Naive thymus-derived CD4-positive, alpha-beta T cell (primary cell): ENCODE measurements around the gene RPS3. TPM values are rescaled to one million over a fixed set of nuclear protein-coding genes. Genes with fewer than 3 reads are reported as not detected.

Source experiments
- ATAC-seq: fragments of 150-1000 bp; cut with Tn5 transposase; 2 replicates; pipeline ENCODE4 v1.10.0; 2021; ENCODE audit warnings: mild to moderate bottlenecking, moderate library complexity
- CTCF ChIA-PET: fragments of 350-600 bp; sonication (Branson Sonifier 250); formaldehyde crosslinking; loops from one replicate; lab custom pipeline; 2021; ENCODE audit warnings: antibody characterized with exemption; lab: Charles Lee
- POLR2A ChIA-PET: fragments of 350-600 bp; sonication (Branson Sonifier 250); formaldehyde crosslinking; loops from one replicate; lab custom pipeline; 2021; ENCODE audit warnings: antibody characterized with exemption, inconsistent platforms; lab: Charles Lee
- DNase-seq, 9 donors: peaks; one replicate each; pipeline versions ENCODE4 v3.0.0 to v3.0.0-alpha.2; 2020 to 2022; ENCODE audit warnings: mixed read lengths in 1 of 9
- H3K27ac ChIP-seq: one replicate; pipeline ENCODE4 v1.7.0; 2013; ENCODE audit warnings: mild to moderate bottlenecking, low read depth, low read length, moderate library complexity
- H3K27me3 ChIP-seq, 2 donors: one replicate each; pipeline ENCODE4 v1.7.0; 2013; ENCODE audit warnings: low read length in 2 of 2, mild to moderate bottlenecking in 2 of 2, moderate library complexity in 2 of 2; ENCODE audit not compliant: control insufficient read depth in 2 of 2, insufficient read depth in 2 of 2
- H3K36me3 ChIP-seq, 3 experiments: 1 replicate in 2 of 3; 2 replicates in 1 of 3; pipeline ENCODE4 v1.7.0; 2013; ENCODE audit warnings: low read length in 3 of 3, mild to moderate bottlenecking in 3 of 3, moderate library complexity in 1 of 3; ENCODE audit not compliant: insufficient read depth in 3 of 3, control insufficient read depth in 2 of 3
- H3K4me1 ChIP-seq, 2 donors: one replicate each; pipeline ENCODE4 v1.7.0; 2013; ENCODE audit warnings: low read length in 2 of 2, mild to moderate bottlenecking in 2 of 2, moderate library complexity in 1 of 2; ENCODE audit not compliant: control insufficient read depth in 2 of 2, insufficient read depth in 2 of 2
- H3K4me3 ChIP-seq: 2 replicates; pipeline ENCODE4 v1.7.0; 2013; ENCODE audit warnings: mild to moderate bottlenecking, low read length
- H3K9me3 ChIP-seq, 3 experiments: 1 replicate in 2 of 3; 2 replicates in 1 of 3; pipeline ENCODE4 v1.7.0; 2013; ENCODE audit warnings: low read length in 3 of 3; ENCODE audit not compliant: control insufficient read depth in 2 of 3
- H3K27ac Mint-ChIP-seq, 9 donors: one replicate each; pipeline ENCODE4 v1.8.0; 2020 to 2022; ENCODE audit warnings: mixed read lengths in 9 of 9, mild to moderate bottlenecking in 8 of 9, moderate library complexity in 5 of 9, inconsistent platforms in 2 of 9
- H3K27me3 Mint-ChIP-seq, 5 donors: one replicate each; pipeline ENCODE4 v1.8.0; 2021 to 2022; ENCODE audit warnings: mixed read lengths in 5 of 5, mild to moderate bottlenecking in 1 of 5
- H3K36me3 Mint-ChIP-seq, 5 donors: one replicate each; pipeline ENCODE4 v1.8.0; 2020 to 2022; ENCODE audit warnings: mixed read lengths in 5 of 5, mild to moderate bottlenecking in 3 of 5, inconsistent platforms in 1 of 5
- H3K4me1 Mint-ChIP-seq, 7 donors: one replicate each; pipeline ENCODE4 v1.8.0; 2020 to 2022; ENCODE audit warnings: mixed read lengths in 7 of 7, mild to moderate bottlenecking in 3 of 7, inconsistent platforms in 1 of 7
- H3K4me3 Mint-ChIP-seq, 10 donors: one replicate each; pipeline ENCODE4 v1.8.0; 2020 to 2022; ENCODE audit warnings: mild to moderate bottlenecking in 10 of 10, mixed read lengths in 10 of 10, moderate library complexity in 6 of 10, inconsistent platforms in 2 of 10
- H3K9me3 Mint-ChIP-seq, 11 donors: one replicate each; pipeline ENCODE4 v1.8.0; 2020 to 2022; ENCODE audit warnings: mixed read lengths in 11 of 11, mild to moderate bottlenecking in 4 of 11, inconsistent platforms in 1 of 11, moderate library complexity in 1 of 11
- intact Hi-C, 2 donors: fragments of 100-400 bp; cut with micrococcal nuclease; formaldehyde crosslinking; loops; one replicate each; pipeline ENCODE4 v1.15.1; 2023
- polyA plus RNA-seq, 2 donors: library from polyadenylated mRNA; unstranded; fragments of 300-500 nt; fragmentation: Illumina TruSeq; gene quantifications; one replicate each; pipeline ENCODE4 v1.2.3, GENCODE V29; 2021
- total RNA-seq, 6 experiments: library from RNA in 5 of 6; stranded (reverse) in 5 of 6; gene quantifications; 1 replicate in 5 of 6; 2 replicates in 1 of 6; pipeline ENCODE4 v1.2.3 and lab custom pipeline; 2021 to 2026

The RPS3 gene
- total and polyA plus RNA-seq, 7 experiments from 2014 or later, result 3,135 to 7,167 (median 5,170) TPM

DNA sequence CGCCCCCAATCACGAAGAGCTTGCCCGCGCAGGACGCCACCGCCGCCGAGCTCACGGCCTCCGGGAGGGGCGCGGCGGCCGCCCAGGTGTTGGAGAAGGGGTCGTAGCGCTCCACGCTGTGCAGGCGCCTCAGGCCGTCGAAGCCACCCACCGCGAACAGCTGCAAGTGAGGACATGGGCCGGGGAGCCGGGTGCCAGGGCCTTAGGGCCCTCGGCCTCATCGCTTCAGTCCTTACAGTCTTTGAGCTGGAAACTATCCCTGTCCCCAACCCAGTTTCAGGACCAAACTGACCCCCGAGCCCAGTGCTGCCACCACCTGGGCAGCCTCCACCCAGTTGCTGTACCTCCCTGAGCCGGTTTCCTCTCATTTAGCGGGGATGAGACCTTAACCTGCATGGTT, 26.1 kb downstream of the RPS3 start:
- CTCF ChIA-PET, result interaction anchor here (0.6 to 1.4 kb wide), 2 partner anchors 50 to 107 kb away, joined by 4 read pairs; no protein-coding TSS in a partner anchor
- POLR2A ChIA-PET, result no interaction called here
- H3K27me3 Mint-ChIP-seq, result peaks cover 8 to 23% (median 9%) of the 10 kb centered on the region in 5 donors
- H3K36me3 Mint-ChIP-seq, result peaks cover 0 to 9% (median 0%) of the 10 kb centered on the region in 5 donors
- H3K9me3 Mint-ChIP-seq, result peaks cover 0 to 7% (median 2%) of the 10 kb centered on the region in 11 donors
- no peak overlapping the region for H3K4me3 Mint-ChIP-seq
- H3K27ac Mint-ChIP-seq, result no peak overlapping the region
- H3K4me3 ChIP-seq, result no peak overlapping the region
- H3K4me1 Mint-ChIP-seq, result peaks cover 9 to 20% (median 14%) of the 10 kb centered on the region in 7 donors
- H3K27me3 ChIP-seq, result no peaks in the 10 kb centered on the region
- H3K36me3 ChIP-seq, result peaks cover 0 to 20% (median 0%) of the 10 kb centered on the region in 3 experiments
- peaks cover 0 to 4% (median 0%) of the 10 kb centered on the region in 3 experiments for H3K9me3 ChIP-seq
- H3K4me1 ChIP-seq, result peaks cover 4 to 5% of the 10 kb centered on the region in 2 donors
- no peak overlapping the region for H3K27ac ChIP-seq
- no peak for ATAC-seq
- DNase-seq, result no peak
- intact Hi-C loops, result no loop called here

DNA sequence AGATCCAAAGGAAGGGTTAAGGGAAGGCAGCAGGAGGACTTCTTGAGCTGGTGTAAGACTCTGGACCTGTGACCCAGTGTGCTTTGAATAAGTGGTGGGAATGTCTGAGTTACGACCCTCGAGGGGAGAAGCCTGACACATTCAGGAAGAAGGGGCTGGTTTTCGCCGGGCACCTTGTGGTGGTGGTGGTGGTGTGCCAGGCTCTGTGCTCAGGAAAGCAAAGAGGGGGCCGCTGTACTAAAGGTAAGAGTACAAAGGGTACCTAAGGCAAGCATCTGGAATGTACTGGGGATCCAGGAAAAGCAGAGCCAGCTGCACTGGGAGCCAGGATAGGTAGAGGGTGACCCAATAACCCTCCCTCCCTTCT, 27.4 kb downstream of the RPS3 start:
- intact Hi-C loops, result no loop called here
- H3K4me1 Mint-ChIP-seq, result peaks cover 17 to 31% (median 22%) of the 10 kb centered on the region in 7 donors
- H3K9me3 Mint-ChIP-seq, result peaks cover 0 to 7% (median 3%) of the 10 kb centered on the region in 11 donors
- peaks cover 0 to 4% (median 0%) of the 10 kb centered on the region in 3 experiments for H3K9me3 ChIP-seq
- no peak for DNase-seq
- ChIA-PET CTCF (interaction anchor here (1.4 kb wide), 1 partner anchor 106 kb away, joined by 4 read pairs; no protein-coding TSS in a partner anchor), POLR2A (no interaction called here)
- peaks cover 10 to 12% of the 10 kb centered on the region in 2 donors for H3K4me1 ChIP-seq
- peaks cover 0 to 4% of the 10 kb centered on the region in 2 donors for H3K27me3 ChIP-seq
- no peak overlapping the region for H3K4me3 ChIP-seq
- H3K27me3 Mint-ChIP-seq, result peaks cover 17 to 36% (median 21%) of the 10 kb centered on the region in 5 donors
- H3K27ac Mint-ChIP-seq, result no peak overlapping the region
- H3K4me3 Mint-ChIP-seq, result no peak overlapping the region
- peaks cover 0 to 11% (median 0%) of the 10 kb centered on the region in 5 donors for H3K36me3 Mint-ChIP-seq
- peaks cover 0 to 20% (median 0%) of the 10 kb centered on the region in 3 experiments for H3K36me3 ChIP-seq
- no peak overlapping the region for H3K27ac ChIP-seq
- ATAC-seq, result no peak

DNA sequence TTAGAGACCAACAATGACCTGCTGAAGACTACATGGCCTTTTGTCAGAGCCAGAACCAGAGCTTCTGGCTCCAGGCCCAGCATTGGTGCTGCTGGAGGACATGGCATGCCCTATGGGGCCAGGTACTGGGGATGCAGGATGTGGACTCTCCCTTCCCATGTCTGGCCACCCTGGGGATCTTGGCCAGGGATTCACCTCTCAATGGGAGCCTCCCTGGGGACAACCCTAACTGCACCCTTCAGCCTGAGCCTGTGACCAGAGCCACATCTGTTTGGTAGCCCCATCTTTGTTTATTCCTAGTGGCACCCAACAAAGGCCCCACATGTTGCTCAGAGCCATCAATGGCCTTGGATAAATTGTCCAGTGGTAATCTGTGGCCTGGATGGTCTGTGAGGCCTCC, 27.9 kb downstream of the RPS3 start:
- no peak overlapping the region for H3K4me3 ChIP-seq
- peaks cover 10 to 12% of the 10 kb centered on the region in 2 donors for H3K4me1 ChIP-seq
- Mint-ChIP-seq H3K4me1 (peaks cover 17 to 31% (median 22%) of the 10 kb centered on the region in 7 donors), H3K36me3 (peaks cover 0 to 11% (median 0%) of the 10 kb centered on the region in 5 donors), H3K27me3 (peaks cover 22 to 40% (median 22%) of the 10 kb centered on the region in 5 donors), H3K27ac (no peak overlapping the region), H3K4me3 (no peak overlapping the region), H3K9me3 (peaks cover 0 to 7% (median 3%) of the 10 kb centered on the region in 11 donors)
- peaks cover 4 to 5% of the 10 kb centered on the region in 2 donors for H3K27me3 ChIP-seq
- H3K27ac ChIP-seq, result no peak overlapping the region
- no peak for ATAC-seq
- H3K9me3 ChIP-seq, result peaks cover 0 to 4% (median 0%) of the 10 kb centered on the region in 3 experiments
- POLR2A ChIA-PET, result no interaction called here
- DNase-seq, result no peak
- CTCF ChIA-PET, result no interaction called here
- intact Hi-C loops, result no loop called here
- H3K36me3 ChIP-seq, result peaks cover 0 to 18% (median 0%) of the 10 kb centered on the region in 3 experiments

DNA sequence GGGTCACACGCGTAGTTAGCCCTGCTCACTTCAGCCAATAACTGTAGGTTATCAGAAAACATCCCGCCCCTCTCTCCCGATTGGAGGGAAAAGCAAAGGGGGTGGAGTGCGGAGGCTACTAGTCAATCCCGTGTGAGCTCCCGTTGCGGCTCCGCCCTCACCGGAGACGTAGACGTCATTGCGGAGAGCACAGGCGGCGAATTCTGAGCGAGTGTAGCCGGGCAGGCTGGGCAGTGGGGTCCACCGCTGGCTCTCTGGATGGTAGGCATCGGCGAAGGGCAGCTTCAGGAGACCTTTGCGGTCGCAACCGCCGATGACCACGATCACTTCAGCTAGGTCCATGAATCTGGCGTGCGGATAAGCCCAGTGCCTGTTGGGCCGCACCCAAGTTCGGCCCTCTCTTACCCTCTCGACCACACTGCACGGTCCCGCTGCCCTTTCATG, 29.0 kb downstream of the RPS3 start:
- peaks cover 0 to 7% (median 0%) of the 10 kb centered on the region in 3 experiments for H3K36me3 ChIP-seq
- H3K4me3 ChIP-seq, result peak overlapping the region; percentile 19
- POLR2A ChIA-PET, result no interaction called here
- Mint-ChIP-seq H3K4me1 (peaks cover 17 to 31% (median 22%) of the 10 kb centered on the region in 7 donors), H3K27me3 (peaks cover 31 to 52% (median 33%) of the 10 kb centered on the region in 5 donors), H3K36me3 (peaks cover 0 to 11% (median 0%) of the 10 kb centered on the region in 5 donors), H3K4me3 (peak overlapping the region; percentile 51 to 87 (median 78)), H3K27ac (peak overlapping the region in 4 of 9 donors; percentile 22 to 81 (median 27)), H3K9me3 (peaks cover 0 to 7% (median 3%) of the 10 kb centered on the region in 11 donors)
- H3K9me3 ChIP-seq, result peaks cover 0 to 4% (median 0%) of the 10 kb centered on the region in 3 experiments
- peak; percentile 38 to 72 (median 55) for DNase-seq
- H3K27ac ChIP-seq, result no peak overlapping the region
- intact Hi-C loops, result no loop called here
- H3K27me3 ChIP-seq, result peaks cover 4 to 5% of the 10 kb centered on the region in 2 donors
- H3K4me1 ChIP-seq, result peaks cover 10 to 12% of the 10 kb centered on the region in 2 donors
- peak; percentile 80 for ATAC-seq
- CTCF ChIA-PET, result interaction anchor here (0.6 to 1.3 kb wide), 3 partner anchors 15 to 103 kb away, joined by 3 to 6 read pairs (median 6); no protein-coding TSS in a partner anchor

DNA sequence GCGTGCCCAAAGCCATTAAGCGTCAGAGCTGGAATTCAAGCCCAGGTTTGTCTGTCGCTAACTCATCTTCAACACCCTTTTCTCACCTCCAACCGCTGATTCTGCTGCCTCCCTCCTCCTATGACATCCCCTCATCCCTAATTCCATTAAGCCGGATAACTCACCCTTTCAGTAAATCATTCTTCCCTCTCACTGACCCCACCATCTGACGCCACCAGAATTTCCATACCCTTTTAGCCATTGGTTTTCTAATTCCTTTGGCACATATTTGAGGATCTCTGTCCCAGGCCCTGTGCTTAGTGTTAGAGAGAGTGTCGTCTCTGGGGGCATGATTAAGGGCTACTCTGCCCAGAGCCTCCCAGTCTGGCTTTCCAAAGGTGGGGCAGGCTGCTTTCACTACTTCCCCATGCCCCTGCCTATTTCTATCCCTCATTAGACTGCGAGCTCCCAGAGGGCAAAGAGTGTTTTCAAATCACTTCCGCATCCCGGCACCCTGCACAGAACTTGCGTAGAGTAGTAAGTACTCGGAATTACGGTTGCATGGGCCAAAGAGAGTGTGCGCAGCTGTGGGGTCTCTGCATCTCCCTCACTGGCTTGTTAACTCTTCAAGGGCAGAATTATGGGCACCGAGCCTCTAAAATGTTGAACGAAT, 29.8 kb downstream of the RPS3 start:
- Mint-ChIP-seq H3K4me1 (peaks cover 17 to 31% (median 22%) of the 10 kb centered on the region in 7 donors), H3K4me3 (peak overlapping the region; percentile 70 to 87 (median 78)), H3K9me3 (peaks cover 0 to 7% (median 3%) of the 10 kb centered on the region in 11 donors), H3K27me3 (peaks cover 34 to 56% (median 39%) of the 10 kb centered on the region in 5 donors), H3K36me3 (peaks cover 0 to 11% (median 0%) of the 10 kb centered on the region in 5 donors), H3K27ac (peak overlapping the region in 7 of 9 donors; percentile 51 to 84 (median 67))
- Histone ChIP-seq H3K27ac (no peak overlapping the region), H3K4me1 (peaks cover 10 to 12% of the 10 kb centered on the region in 2 donors), H3K4me3 (no peak overlapping the region), H3K27me3 (peaks cover 4 to 5% of the 10 kb centered on the region in 2 donors), H3K9me3 (peaks cover 0 to 4% (median 0%) of the 10 kb centered on the region in 3 experiments), H3K36me3 (no peaks in the 10 kb centered on the region)
- ATAC-seq (no peak), DNase-seq (no peak)
- ChIA-PET POLR2A (interaction anchor here (0.9 to 1.5 kb wide), 5 partner anchors 8 to 154 kb away, joined by 3 read pairs; partner anchors contain the start of gene GDPD5), CTCF (interaction anchor here (1.1 to 1.4 kb wide), 3 partner anchors 15 to 41 kb away, joined by 3 to 6 read pairs (median 4); no protein-coding TSS in a partner anchor)
- intact Hi-C loops, result no loop called here

DNA sequence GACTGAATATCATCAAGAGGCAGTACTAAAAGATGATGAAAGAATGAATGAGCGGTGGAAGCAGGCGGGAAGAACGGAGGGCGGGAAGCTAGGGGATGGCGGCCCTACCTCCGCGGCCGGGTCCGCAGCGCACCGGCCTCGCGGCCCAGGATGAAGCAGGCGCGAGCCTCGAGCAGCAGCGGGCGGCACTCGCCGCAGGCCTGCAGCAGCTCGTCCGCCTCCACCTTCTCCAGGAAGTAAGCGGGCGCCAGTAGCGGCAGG, 30.3 kb downstream of the RPS3 start:
- Mint-ChIP-seq H3K4me3 (peak overlapping the region; percentile 70 to 87 (median 78)), H3K27me3 (peaks cover 34 to 56% (median 42%) of the 10 kb centered on the region in 5 donors), H3K9me3 (peaks cover 0 to 7% (median 3%) of the 10 kb centered on the region in 11 donors), H3K27ac (peak overlapping the region in 6 of 9 donors; percentile 56 to 84 (median 70)), H3K4me1 (peaks cover 17 to 31% (median 22%) of the 10 kb centered on the region in 7 donors), H3K36me3 (peaks cover 0 to 11% (median 0%) of the 10 kb centered on the region in 5 donors)
- intact Hi-C loops, result no loop called here
- Histone ChIP-seq H3K36me3 (no peaks in the 10 kb centered on the region), H3K4me3 (no peak overlapping the region), H3K4me1 (peaks cover 10 to 12% of the 10 kb centered on the region in 2 donors), H3K27ac (no peak overlapping the region), H3K9me3 (peaks cover 0 to 4% (median 0%) of the 10 kb centered on the region in 3 experiments), H3K27me3 (peaks cover 4 to 5% of the 10 kb centered on the region in 2 donors)
- ATAC-seq (no peak), DNase-seq (no peak)
- POLR2A ChIA-PET, result interaction anchor here (0.8 to 1.5 kb wide), 6 partner anchors 8 to 154 kb away, joined by 3 read pairs; partner anchors contain the start of gene GDPD5
- CTCF ChIA-PET, result interaction anchor here (0.7 to 1.4 kb wide), 3 partner anchors 25 to 41 kb away, joined by 3 to 4 read pairs (median 3); no protein-coding TSS in a partner anchor
